ENCODE measurements around the gene ZNF337. TPM values are rescaled to one million over a fixed set of nuclear protein-coding genes. Genes with fewer than 3 reads are reported as not detected.

The ZNF337 gene
- total RNA-seq, 4 donors from 2014 or later: 5.5 to 18.9 (median 6.8) TPM

DNA sequence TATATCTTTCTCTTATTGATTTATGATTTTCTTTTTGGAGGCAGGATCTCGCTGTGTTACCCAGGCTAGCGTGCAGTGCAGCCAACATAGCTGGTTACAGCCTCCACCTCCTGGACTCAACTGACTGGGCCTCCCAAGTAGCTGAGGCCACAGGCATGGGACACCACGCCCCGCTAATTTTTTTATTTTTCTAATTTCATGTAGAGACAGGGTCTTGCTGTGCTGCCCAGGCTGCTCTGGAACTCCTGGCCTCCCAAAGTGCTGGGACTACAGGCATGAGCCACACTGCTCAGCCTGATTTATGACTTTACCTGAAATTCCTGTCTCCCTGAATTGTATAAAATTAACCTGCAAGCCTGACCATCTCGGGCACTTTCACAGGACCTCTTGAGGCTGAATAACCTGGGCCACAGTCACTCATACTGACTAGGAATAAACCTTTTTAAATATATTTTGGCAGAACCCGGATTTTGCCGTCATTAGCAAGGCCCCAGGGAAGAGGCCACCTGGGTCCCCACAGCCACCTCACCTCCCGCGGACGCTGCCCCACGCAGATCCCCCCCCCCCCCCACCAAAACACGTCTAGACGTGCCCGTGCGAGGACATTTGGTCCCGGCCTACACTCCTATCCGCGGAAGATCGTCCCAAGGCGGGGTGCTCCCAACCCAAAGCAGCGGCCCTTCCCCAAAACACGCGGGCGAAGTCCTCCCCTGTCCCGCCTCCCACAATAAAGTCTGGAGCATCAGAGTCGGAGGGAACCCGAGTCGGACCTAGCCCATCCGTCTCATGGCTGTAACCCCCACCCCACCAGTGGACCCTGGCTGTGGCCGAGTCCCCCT lies 902 bp downstream of the ZNF337 start:
- Histone ChIP-seq H3K27ac (peak overlapping the region; percentile 92 to 96 (median 94)), H3K4me3 (peak overlapping the region; percentile 67 to 100 (median 96)), H3K27me3 (no peaks in the 10 kb centered on the region), H3K36me3 (peaks cover 0 to 13% (median 0%) of the 10 kb centered on the region in 3 donors), H3K4me1 (peaks cover 9 to 28% (median 11%) of the 10 kb centered on the region in 3 donors), H3K9me3 (peaks cover 0 to 15% (median 0%) of the 10 kb centered on the region in 3 donors)
- no peak for TF ChIP-seq CTCF (IDR thresholded peaks at IDR 0.05)
- no peak for TF ChIP-seq POLR2A (IDR thresholded peaks at IDR 0.05)
- intact Hi-C loops (cut with DNase I): no loop called here
- DNase-seq: no peak
- 30 to 66% methylated on average over 6 to 12 of the region's 30 CpGs for WGBS, 2 donors

GRCh38 chr20:25692499-25692898 lies 4.2 kb downstream of the ZNF337 start:
- intact Hi-C loops (cut with DNase I): no loop called here
- no peaks in the 10 kb centered on the region for H3K27me3 ChIP-seq

GRCh38 chr20:25690427-25690826 lies 6.2 kb downstream of the ZNF337 start:
- H3K4me3 ChIP-seq: no peak overlapping the region
- intact Hi-C loops (cut with DNase I): no loop called here
- no peak for TF ChIP-seq POLR2A (IDR thresholded peaks at IDR 0.05)
- no peak for TF ChIP-seq CTCF (IDR thresholded peaks at IDR 0.05)

More at GRCh38 chr20:25692499-25692898, 4.2 kb downstream of the ZNF337 start:
- Histone ChIP-seq H3K27ac (no peak overlapping the region), H3K4me3 (no peak overlapping the region), H3K4me1 (peaks cover 9 to 30% (median 11%) of the 10 kb centered on the region in 3 donors), H3K9me3 (no peaks in the 10 kb centered on the region), H3K36me3 (peaks cover 0 to 13% (median 0%) of the 10 kb centered on the region in 3 donors)
- DNase-seq: no peak
- WGBS, 2 donors: 68 to 80% methylated on average over 2 of the region's 2 CpGs
- TF ChIP-seq CTCF (IDR thresholded peaks at IDR 0.05) (no peak), POLR2A (IDR thresholded peaks at IDR 0.05) (no peak)

DNA sequence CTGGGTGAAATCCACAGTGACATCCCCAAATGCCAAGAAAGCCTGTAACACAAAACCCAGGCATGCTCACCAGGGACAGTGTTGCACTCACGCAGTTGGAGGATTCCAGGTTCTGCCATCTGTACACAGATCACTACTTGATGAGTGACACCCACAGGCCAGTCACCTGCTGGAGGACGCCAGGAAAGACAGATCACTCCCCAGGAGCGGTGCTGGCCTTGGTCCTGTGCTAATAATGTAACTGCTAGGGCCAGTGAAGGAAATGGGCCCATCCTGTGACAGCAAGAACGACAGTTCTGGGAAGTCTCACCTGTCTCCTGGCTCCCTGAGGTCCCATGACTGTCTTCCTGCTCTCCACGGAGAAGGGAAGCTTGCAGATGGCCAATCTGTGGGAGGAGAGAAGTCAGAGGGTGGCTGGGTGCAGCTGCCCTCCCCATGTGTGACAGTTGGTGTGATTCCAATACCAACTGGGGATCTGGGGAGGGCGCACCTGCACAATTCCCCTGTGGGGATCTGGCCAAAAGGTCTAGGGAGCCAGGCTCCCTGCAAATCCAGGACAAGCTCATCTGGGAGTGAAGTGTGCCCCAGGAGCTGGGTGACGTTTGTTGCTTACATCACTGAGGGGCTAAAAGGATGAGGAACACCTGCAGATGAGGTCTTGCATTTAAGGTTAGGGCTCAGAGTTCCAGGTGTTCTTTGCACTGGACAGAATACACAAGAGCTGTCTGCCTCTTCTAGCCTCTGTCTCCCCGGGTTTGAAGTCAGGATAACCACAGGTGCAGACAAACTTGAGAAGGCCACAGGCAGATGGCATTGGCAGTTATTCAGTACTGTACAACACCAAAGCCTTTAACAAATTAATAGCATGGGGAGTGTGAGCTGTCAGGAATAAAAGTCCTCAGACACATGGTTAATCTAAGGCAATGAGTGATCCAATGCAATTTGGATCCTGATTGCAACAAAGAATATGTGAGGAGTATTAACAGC lies 10.3 kb downstream of the ZNF337 start:
- Histone ChIP-seq H3K9me3 (no peaks in the 10 kb centered on the region), H3K36me3 (peaks cover 0 to 54% (median 5%) of the 10 kb centered on the region in 3 donors), H3K4me1 (peaks cover 0 to 7% (median 0%) of the 10 kb centered on the region in 3 donors), H3K27ac (no peak overlapping the region), H3K4me3 (no peak overlapping the region), H3K27me3 (no peaks in the 10 kb centered on the region)
- no peak for DNase-seq
- intact Hi-C loops (cut with DNase I): no loop called here
- no peak for TF ChIP-seq CTCF (IDR thresholded peaks at IDR 0.05)
- TF ChIP-seq POLR2A (IDR thresholded peaks at IDR 0.05): no peak
- WGBS, 2 donors: 55 to 61% methylated on average over 2 to 3 of the region's 8 CpGs

More at GRCh38 chr20:25690427-25690826, 6.2 kb downstream of the ZNF337 start:
- H3K36me3 ChIP-seq: peaks cover 0 to 25% (median 2%) of the 10 kb centered on the region in 3 donors
- H3K27ac ChIP-seq: no peak overlapping the region
- DNase-seq: no peak
- no peaks in the 10 kb centered on the region for H3K9me3 ChIP-seq
- H3K27me3 ChIP-seq: no peaks in the 10 kb centered on the region
- peaks cover 4 to 20% (median 4%) of the 10 kb centered on the region in 3 donors for H3K4me1 ChIP-seq
